ENCODE results near the gene HINT3. TPM values are rescaled to one million over a fixed set of nuclear protein-coding genes. Genes with fewer than 3 reads are reported as not detected.

Gene HINT3
- polyA plus RNA-seq, 1 donor from 2014 or later, result 72.2 TPM

- Histone ChIP-seq H3K4me3 (ENCODE audit: low read length) (no peak overlapping the region), H3K4me2 (ENCODE audit: low read length) (no peak overlapping the region), H3K9me2 (ENCODE audit: insufficient read depth, low read length) (no peaks in the 10 kb centered on the region), H2AFZ (ENCODE audit: low read depth, low read length) (no peak overlapping the region), H3K79me2 (replicated peaks; ENCODE audit: insufficient read depth, low read length) (no peaks in the 10 kb centered on the region), H3F3A (ENCODE audit: insufficient read depth, low read length, poor library complexity, severe bottlenecking) (no peaks in the 10 kb centered on the region), H3K9me3 (ENCODE audit: low read length) (no peaks in the 10 kb centered on the region), H3K36me3 (ENCODE audit: insufficient read depth, low read length) (peaks cover 6% of the 10 kb centered on the region), H3K9ac (ENCODE audit: low read length) (no peak overlapping the region), H4K20me1 (ENCODE audit: insufficient read depth) (no peaks in the 10 kb centered on the region), H3K27me3 (ENCODE audit: insufficient read depth, low read depth, low read length) (no peaks in the 10 kb centered on the region), H3K27ac (ENCODE audit: low read length) (no peak overlapping the region)
- TF ChIP-seq RAD21 (conservative IDR thresholded peaks at IDR 0.05), result no peak
Measured at GRCh38 chr6:125918230-125918629, 38.3 kb upstream of the HINT3 start.

- H4K20me1 ChIP-seq (ENCODE audit: insufficient read depth), result no peaks in the 10 kb centered on the region
- no peaks in the 10 kb centered on the region for H3K27me3 ChIP-seq (ENCODE audit: insufficient read depth, low read depth, low read length)
- H3K9me3 ChIP-seq (ENCODE audit: low read length), result no peaks in the 10 kb centered on the region
- no peak overlapping the region for H3K4me2 ChIP-seq (ENCODE audit: low read length)
- no peak overlapping the region for H3K27ac ChIP-seq (ENCODE audit: low read length)
- H2AFZ ChIP-seq (ENCODE audit: low read depth, low read length), result no peak overlapping the region
- no peak for TF ChIP-seq REST (IDR thresholded peaks at IDR 0.05; ENCODE audit: borderline replicate concordance)
- TF ChIP-seq EZH2 (IDR thresholded peaks at IDR 0.05; ENCODE audit: borderline replicate concordance, insufficient read depth, low read length, poor library complexity, severe bottlenecking), result no peak
- TF ChIP-seq MXI1 (conservative IDR thresholded peaks at IDR 0.05; ENCODE audit: poor library complexity, severe bottlenecking), result no peak
- TF ChIP-seq POLR2AphosphoS5 (IDR thresholded peaks at IDR 0.05), result no peak
- TF ChIP-seq EP300 (conservative IDR thresholded peaks at IDR 0.05; ENCODE audit: poor library complexity, severe bottlenecking), result no peak
- no peak for TF ChIP-seq SMC3 (conservative IDR thresholded peaks at IDR 0.05; ENCODE audit: poor library complexity)
- no peak for TF ChIP-seq TAF1 (IDR thresholded peaks at IDR 0.05; ENCODE audit: low read depth)
- no peak for TF ChIP-seq RAD21 (conservative IDR thresholded peaks at IDR 0.05)
- no peak for TF ChIP-seq CTCF (IDR thresholded peaks at IDR 0.05; ENCODE audit: poor library complexity, severe bottlenecking)
- H3K4me3 ChIP-seq (ENCODE audit: low read length), result no peak overlapping the region
- H3K9ac ChIP-seq (ENCODE audit: low read length), result no peak overlapping the region
- H3F3A ChIP-seq (ENCODE audit: insufficient read depth, low read length, poor library complexity, severe bottlenecking), result no peaks in the 10 kb centered on the region
- H3K79me2 ChIP-seq (replicated peaks; ENCODE audit: insufficient read depth, low read length), result no peaks in the 10 kb centered on the region
- no peaks in the 10 kb centered on the region for H3K9me2 ChIP-seq (ENCODE audit: insufficient read depth, low read length)
- H3K36me3 ChIP-seq (ENCODE audit: insufficient read depth, low read length), result peaks cover 6% of the 10 kb centered on the region
Measured at GRCh38 chr6:125918681-125919566, 37.6 kb upstream of the HINT3 start.

Data from neural cell (in vitro differentiated cells).